Naive thymus-derived CD4-positive, alpha-beta T cell (primary cell): ENCODE data around the gene UBA1. TPM values are rescaled to one million over a fixed set of nuclear protein-coding genes. Genes with fewer than 3 reads are reported as not detected.

Experiments used
- ATAC-seq: fragments of 150-1000 bp; cut with Tn5 transposase; 2 replicates; pipeline ENCODE4 v1.10.0; 2021; ENCODE audit warnings: mild to moderate bottlenecking, moderate library complexity
- CTCF ChIA-PET: fragments of 350-600 bp; sonication (Branson Sonifier 250); formaldehyde crosslinking; loops from one replicate; lab custom pipeline; 2021; ENCODE audit warnings: antibody characterized with exemption; lab: Charles Lee
- POLR2A ChIA-PET: fragments of 350-600 bp; sonication (Branson Sonifier 250); formaldehyde crosslinking; loops from one replicate; lab custom pipeline; 2021; ENCODE audit warnings: antibody characterized with exemption, inconsistent platforms; lab: Charles Lee
- DNase-seq, 9 donors: peaks; one replicate each; pipeline versions ENCODE4 v3.0.0 to v3.0.0-alpha.2; 2020 to 2022; ENCODE audit warnings: mixed read lengths in 1 of 9
- H3K27ac ChIP-seq: one replicate; pipeline ENCODE4 v1.7.0; 2013; ENCODE audit warnings: mild to moderate bottlenecking, low read depth, low read length, moderate library complexity
- H3K27me3 ChIP-seq, 2 donors: one replicate each; pipeline ENCODE4 v1.7.0; 2013; ENCODE audit warnings: low read length in 2 of 2, mild to moderate bottlenecking in 2 of 2, moderate library complexity in 2 of 2; ENCODE audit not compliant: control insufficient read depth in 2 of 2, insufficient read depth in 2 of 2
- H3K36me3 ChIP-seq, 3 experiments: 1 replicate in 2 of 3; 2 replicates in 1 of 3; pipeline ENCODE4 v1.7.0; 2013; ENCODE audit warnings: low read length in 3 of 3, mild to moderate bottlenecking in 3 of 3, moderate library complexity in 1 of 3; ENCODE audit not compliant: insufficient read depth in 3 of 3, control insufficient read depth in 2 of 3
- H3K4me1 ChIP-seq, 2 donors: one replicate each; pipeline ENCODE4 v1.7.0; 2013; ENCODE audit warnings: low read length in 2 of 2, mild to moderate bottlenecking in 2 of 2, moderate library complexity in 1 of 2; ENCODE audit not compliant: control insufficient read depth in 2 of 2, insufficient read depth in 2 of 2
- H3K4me3 ChIP-seq: 2 replicates; pipeline ENCODE4 v1.7.0; 2013; ENCODE audit warnings: mild to moderate bottlenecking, low read length
- H3K9me3 ChIP-seq, 3 experiments: 1 replicate in 2 of 3; 2 replicates in 1 of 3; pipeline ENCODE4 v1.7.0; 2013; ENCODE audit warnings: low read length in 3 of 3; ENCODE audit not compliant: control insufficient read depth in 2 of 3
- H3K27ac Mint-ChIP-seq, 9 donors: one replicate each; pipeline ENCODE4 v1.8.0; 2020 to 2022; ENCODE audit warnings: mixed read lengths in 9 of 9, mild to moderate bottlenecking in 8 of 9, moderate library complexity in 5 of 9, inconsistent platforms in 2 of 9
- H3K27me3 Mint-ChIP-seq, 5 donors: one replicate each; pipeline ENCODE4 v1.8.0; 2021 to 2022; ENCODE audit warnings: mixed read lengths in 5 of 5, mild to moderate bottlenecking in 1 of 5
- H3K36me3 Mint-ChIP-seq, 5 donors: one replicate each; pipeline ENCODE4 v1.8.0; 2020 to 2022; ENCODE audit warnings: mixed read lengths in 5 of 5, mild to moderate bottlenecking in 3 of 5, inconsistent platforms in 1 of 5
- H3K4me1 Mint-ChIP-seq, 7 donors: one replicate each; pipeline ENCODE4 v1.8.0; 2020 to 2022; ENCODE audit warnings: mixed read lengths in 7 of 7, mild to moderate bottlenecking in 3 of 7, inconsistent platforms in 1 of 7
- H3K4me3 Mint-ChIP-seq, 10 donors: one replicate each; pipeline ENCODE4 v1.8.0; 2020 to 2022; ENCODE audit warnings: mild to moderate bottlenecking in 10 of 10, mixed read lengths in 10 of 10, moderate library complexity in 6 of 10, inconsistent platforms in 2 of 10
- H3K9me3 Mint-ChIP-seq, 11 donors: one replicate each; pipeline ENCODE4 v1.8.0; 2020 to 2022; ENCODE audit warnings: mixed read lengths in 11 of 11, mild to moderate bottlenecking in 4 of 11, inconsistent platforms in 1 of 11, moderate library complexity in 1 of 11
- intact Hi-C, 2 donors: fragments of 100-400 bp; cut with micrococcal nuclease; formaldehyde crosslinking; loops; one replicate each; pipeline ENCODE4 v1.15.1; 2023
- polyA plus RNA-seq, 2 donors: library from polyadenylated mRNA; unstranded; fragments of 300-500 nt; fragmentation: Illumina TruSeq; gene quantifications; one replicate each; pipeline ENCODE4 v1.2.3, GENCODE V29; 2021
- total RNA-seq, 6 experiments: library from RNA in 5 of 6; stranded (reverse) in 5 of 6; gene quantifications; 1 replicate in 5 of 6; 2 replicates in 1 of 6; pipeline ENCODE4 v1.2.3 and lab custom pipeline; 2021 to 2026

The UBA1 gene
- total and polyA plus RNA-seq, 7 experiments from 2014 or later = 98.0 to 187 (median 128) TPM

- H3K27me3 Mint-ChIP-seq = no peaks in the 10 kb centered on the region
- CTCF ChIA-PET = no interaction called here
Observed at GRCh38 chrX:47227334-47227583, 33.6 kb downstream of the UBA1 start.

GRCh38 chrX:47228550-47229270 is 35.1 kb downstream of the UBA1 start:
- Mint-ChIP-seq H3K27ac (peak overlapping the region in 1 of 9 donors; percentile 43), H3K36me3 (peaks cover 0 to 52% (median 9%) of the 10 kb centered on the region in 5 donors), H3K9me3 (peaks cover 0 to 3% (median 0%) of the 10 kb centered on the region in 11 donors), H3K4me3 (no peak overlapping the region), H3K27me3 (peaks cover 0 to 4% (median 0%) of the 10 kb centered on the region in 5 donors), H3K4me1 (peaks cover 0 to 12% (median 6%) of the 10 kb centered on the region in 7 donors)
- Histone ChIP-seq H3K9me3 (no peaks in the 10 kb centered on the region), H3K4me3 (no peak overlapping the region), H3K4me1 (peaks cover 0 to 6% of the 10 kb centered on the region in 2 donors), H3K27me3 (no peaks in the 10 kb centered on the region), H3K27ac (no peak overlapping the region), H3K36me3 (peaks cover 4 to 53% (median 8%) of the 10 kb centered on the region in 3 experiments)
- POLR2A ChIA-PET = interaction anchor here (0.5 to 1.1 kb wide), 2 partner anchors 10 to 404 kb away, joined by 3 to 6 read pairs; partner anchors contain the start of gene CDK16
- CTCF ChIA-PET = no interaction called here
- DNase-seq (no peak), ATAC-seq (no peak)
- intact Hi-C loops = no loop called here

More at GRCh38 chrX:47227334-47227583, 33.6 kb downstream of the UBA1 start:
- DNase-seq (no peak), ATAC-seq (no peak)
- H3K27ac ChIP-seq = no peak overlapping the region
- peaks cover 4 to 60% (median 8%) of the 10 kb centered on the region in 3 experiments for H3K36me3 ChIP-seq
- H3K4me3 Mint-ChIP-seq = no peak overlapping the region
- H3K9me3 Mint-ChIP-seq = peaks cover 0 to 2% (median 0%) of the 10 kb centered on the region in 11 donors
- no peaks in the 10 kb centered on the region for H3K27me3 ChIP-seq
- H3K4me3 ChIP-seq = no peak overlapping the region
- H3K4me1 ChIP-seq = peaks cover 0 to 3% of the 10 kb centered on the region in 2 donors
- peaks cover 0 to 6% (median 2%) of the 10 kb centered on the region in 7 donors for H3K4me1 Mint-ChIP-seq
- POLR2A ChIA-PET = no interaction called here
- no peaks in the 10 kb centered on the region for H3K9me3 ChIP-seq
- peaks cover 0 to 61% (median 9%) of the 10 kb centered on the region in 5 donors for H3K36me3 Mint-ChIP-seq
- H3K27ac Mint-ChIP-seq = no peak overlapping the region
- intact Hi-C loops = no loop called here

- peaks cover 0 to 45% (median 9%) of the 10 kb centered on the region in 5 donors for H3K36me3 Mint-ChIP-seq
Observed at GRCh38 chrX:47229427-47229826, 35.8 kb downstream of the UBA1 start.

DNA sequence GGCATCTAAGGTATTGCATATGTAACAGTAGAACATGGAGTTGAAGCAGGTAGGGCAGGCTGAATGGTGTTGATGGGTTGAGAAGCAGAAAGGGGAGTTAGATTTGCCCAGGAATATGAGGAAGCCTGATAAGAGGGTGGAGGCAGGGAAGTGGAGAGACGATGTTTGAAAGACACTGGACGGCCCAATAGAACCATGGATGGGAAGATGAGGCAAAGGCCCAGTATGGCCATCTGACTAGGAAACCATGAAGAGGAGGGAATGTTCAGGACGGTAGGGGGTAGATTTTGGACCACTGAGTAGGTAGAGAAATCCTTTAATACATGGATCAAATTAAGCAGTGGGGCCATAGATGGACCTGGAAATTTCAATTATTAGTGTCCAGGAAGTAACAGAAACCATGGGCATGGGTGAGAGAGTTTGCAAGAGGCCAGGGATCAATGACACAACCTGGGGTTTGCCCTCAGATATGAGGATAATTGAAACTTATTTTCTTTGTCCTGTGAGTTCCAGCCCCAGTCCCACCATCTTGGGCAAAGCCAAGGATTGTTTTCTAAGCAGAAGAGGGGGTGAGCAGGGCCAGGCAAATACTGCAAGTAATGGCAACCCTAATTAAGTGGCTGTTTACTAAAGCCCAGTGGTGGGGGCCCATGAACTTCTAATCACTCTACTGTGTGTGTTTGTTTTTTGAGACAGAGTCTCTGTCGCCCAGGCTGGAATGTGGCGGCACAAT is 36.7 kb downstream of the UBA1 start:
- intact Hi-C loops = loop anchor here in 1 of 2 donors (5.0 kb wide), 2 partner anchors 82 to 427 kb away; partner anchors contain the start of gene UXT
- peak overlapping the region in 2 of 10 donors; percentile 1 to 65 for H3K4me3 Mint-ChIP-seq
- Histone ChIP-seq H3K36me3 (peaks cover 4 to 37% (median 4%) of the 10 kb centered on the region in 3 experiments), H3K4me3 (no peak overlapping the region), H3K27me3 (no peaks in the 10 kb centered on the region), H3K9me3 (no peaks in the 10 kb centered on the region), H3K27ac (no peak overlapping the region), H3K4me1 (peaks cover 0 to 10% of the 10 kb centered on the region in 2 donors)
- ChIA-PET CTCF (no interaction called here), POLR2A (interaction anchor here (3.8 kb wide), 1 partner anchor 11 kb away, joined by 72 read pairs; the partner anchor contains the start of gene CDK16)
- H3K4me1 Mint-ChIP-seq = peaks cover 2 to 25% (median 10%) of the 10 kb centered on the region in 7 donors
- ATAC-seq (no peak), DNase-seq (no peak)
- peaks cover 0 to 39% (median 13%) of the 10 kb centered on the region in 5 donors for H3K36me3 Mint-ChIP-seq
- H3K27ac Mint-ChIP-seq = peak overlapping the region in 6 of 9 donors; percentile 5 to 71 (median 65)
- peaks cover 0 to 4% (median 0%) of the 10 kb centered on the region in 5 donors for H3K27me3 Mint-ChIP-seq
- H3K9me3 Mint-ChIP-seq = peaks cover 0 to 3% (median 0%) of the 10 kb centered on the region in 11 donors

More at GRCh38 chrX:47229427-47229826, 35.8 kb downstream of the UBA1 start:
- no peak overlapping the region for H3K4me3 Mint-ChIP-seq
- peaks cover 0 to 6% of the 10 kb centered on the region in 2 donors for H3K4me1 ChIP-seq
- H3K36me3 ChIP-seq = peaks cover 4 to 46% (median 8%) of the 10 kb centered on the region in 3 experiments
- peak overlapping the region in 1 of 9 donors; percentile 38 for H3K27ac Mint-ChIP-seq
- intact Hi-C loops = no loop called here
- CTCF ChIA-PET = no interaction called here
- DNase-seq = no peak
- POLR2A ChIA-PET = interaction anchor here (1.1 kb wide), 1 partner anchor 11 kb away, joined by 6 read pairs; the partner anchor contains the start of gene CDK16
- H3K9me3 ChIP-seq = no peaks in the 10 kb centered on the region
- H3K27me3 ChIP-seq = no peaks in the 10 kb centered on the region
- no peak overlapping the region for H3K27ac ChIP-seq
- peaks cover 0 to 3% (median 0%) of the 10 kb centered on the region in 11 donors for H3K9me3 Mint-ChIP-seq
- ATAC-seq = no peak
- peaks cover 0 to 18% (median 6%) of the 10 kb centered on the region in 7 donors for H3K4me1 Mint-ChIP-seq
- H3K27me3 Mint-ChIP-seq = peaks cover 0 to 4% (median 0%) of the 10 kb centered on the region in 5 donors
- H3K4me3 ChIP-seq = no peak overlapping the region

DNA sequence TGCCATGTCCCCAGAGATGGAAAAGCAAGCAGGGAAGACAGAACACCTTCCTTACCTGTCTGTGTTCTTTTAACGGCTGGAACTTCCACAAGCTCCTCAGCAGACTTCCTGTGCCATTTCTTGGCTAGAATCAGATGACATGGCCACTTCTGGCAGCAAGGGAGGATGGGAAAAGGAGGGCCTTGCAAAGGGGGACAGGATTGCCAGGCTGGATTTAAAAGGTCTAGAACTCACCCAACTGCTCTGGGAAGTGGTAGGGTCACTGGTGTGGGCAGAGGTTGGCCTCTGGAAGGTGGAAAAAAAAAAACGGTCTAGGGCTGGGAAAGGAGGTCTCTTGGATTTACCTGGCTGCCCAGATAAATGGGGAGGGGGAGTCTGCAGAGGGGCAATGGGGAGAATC is 37.5 kb downstream of the UBA1 start:
- CTCF ChIA-PET = no interaction called here
- H3K4me1 ChIP-seq = peaks cover 0 to 14% of the 10 kb centered on the region in 2 donors
- H3K27me3 Mint-ChIP-seq = peaks cover 0 to 4% (median 0%) of the 10 kb centered on the region in 5 donors
- no peak overlapping the region for H3K4me3 ChIP-seq
- H3K4me3 Mint-ChIP-seq = peak overlapping the region in 1 of 10 donors; percentile 63
- peaks cover 8 to 33% (median 18%) of the 10 kb centered on the region in 7 donors for H3K4me1 Mint-ChIP-seq
- ATAC-seq (no peak), DNase-seq (no peak)
- peak overlapping the region; percentile 99 for H3K27ac ChIP-seq
- peak overlapping the region in 8 of 9 donors; percentile 47 to 99 (median 98) for H3K27ac Mint-ChIP-seq
- no peaks in the 10 kb centered on the region for H3K9me3 ChIP-seq
- peaks cover 0 to 36% (median 18%) of the 10 kb centered on the region in 5 donors for H3K36me3 Mint-ChIP-seq
- no peaks in the 10 kb centered on the region for H3K27me3 ChIP-seq
- H3K9me3 Mint-ChIP-seq = peaks cover 0 to 3% (median 0%) of the 10 kb centered on the region in 11 donors
- H3K36me3 ChIP-seq = peaks cover 0 to 29% (median 0%) of the 10 kb centered on the region in 3 experiments
- POLR2A ChIA-PET = interaction anchor here (1.4 to 3.8 kb wide), 2 partner anchors 12 to 37 kb away, joined by 3 to 72 read pairs; partner anchors contain the start of gene CDK16
- intact Hi-C loops = loop anchor here in 1 of 2 donors (5.0 kb wide), 2 partner anchors 81 to 426 kb away; partner anchors contain the start of gene UXT
